NCI-H526 treated with DMSO at 0.1 percent for 48 hours (cell line): ENCODE measurements around the gene CD6.

ENCODE experiments used
- DNase-seq: peaks from one replicate; lab custom pipeline; 2025; lab: John Stamatoyannopoulos, UW

CD6 gene

GRCh38 chr11:60984149-60984548 is 12.7 kb downstream of the CD6 start:
- no peak for DNase-seq

- DNase-seq = no peak
Observed at GRCh38 chr11:60984636-60985035, 13.2 kb downstream of the CD6 start.

GRCh38 chr11:60985501-60985900 is 14.0 kb downstream of the CD6 start:
- no peak for DNase-seq

- DNase-seq = no peak
Observed at GRCh38 chr11:60985991-60986915, 14.8 kb downstream of the CD6 start.

DNA sequence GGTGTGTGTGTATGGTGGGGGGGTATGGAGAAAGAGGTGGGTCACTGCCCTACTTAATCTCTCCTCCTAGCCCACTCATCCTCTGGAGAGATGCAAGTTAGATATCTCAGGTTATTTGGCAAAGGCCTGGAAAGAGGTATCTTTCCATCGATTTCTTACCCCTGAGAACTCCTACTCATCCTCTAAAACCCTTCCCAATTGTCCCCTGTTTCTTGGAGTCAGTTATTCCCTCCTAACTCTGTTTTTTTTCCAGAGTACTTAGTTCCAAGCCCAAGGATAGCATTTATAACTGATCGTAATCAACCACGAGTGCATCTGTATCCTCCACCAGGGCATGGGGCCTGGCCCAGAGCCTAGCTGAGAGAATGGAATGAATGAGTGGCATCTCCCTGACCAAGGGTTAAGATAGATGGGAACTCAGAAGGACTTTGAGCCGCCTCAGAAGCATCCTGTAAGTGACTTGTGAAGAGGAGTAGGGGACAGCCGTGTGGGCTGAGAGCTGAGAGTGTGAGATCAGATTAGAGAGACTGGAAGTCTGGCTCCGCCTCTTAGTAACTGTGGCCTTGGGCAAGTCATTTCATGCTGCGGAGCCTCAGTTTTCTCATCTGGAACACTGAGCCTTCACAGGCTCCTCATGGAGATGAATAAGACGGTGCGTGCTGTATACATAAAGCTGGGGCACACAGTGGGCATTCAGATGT is 16.2 kb downstream of the CD6 start:
- no peak for DNase-seq

GRCh38 chr11:60988658-60989057 is 17.2 kb downstream of the CD6 start:
- DNase-seq = no peak

GRCh38 chr11:60989093-60989650 is 17.7 kb downstream of the CD6 start:
- DNase-seq = no peak

- no peak for DNase-seq
Observed at GRCh38 chr11:60991457-60991856, 20.0 kb downstream of the CD6 start.

- DNase-seq = no peak
Observed at GRCh38 chr11:60992842-60993409, 21.4 kb downstream of the CD6 start.

DNA sequence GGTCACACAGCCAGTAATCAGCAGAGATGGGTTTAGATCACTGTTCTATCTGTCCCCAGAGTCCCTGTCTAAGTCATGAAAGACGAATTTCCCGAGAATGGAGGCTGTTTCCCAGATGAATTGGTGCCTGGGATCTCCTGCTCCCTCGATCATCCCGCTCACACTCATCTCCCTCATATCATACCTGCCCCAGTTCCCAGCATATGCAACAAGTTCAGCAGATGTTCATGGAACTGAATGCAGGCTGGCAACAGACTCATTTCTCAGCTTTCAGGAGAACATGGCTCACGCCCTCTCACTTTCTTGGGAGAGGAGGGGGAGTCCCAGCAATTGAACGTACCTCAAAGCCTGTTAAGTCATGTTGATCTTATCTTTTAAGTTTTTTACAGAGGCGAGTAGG is 22.1 kb downstream of the CD6 start:
- DNase-seq = no peak

- DNase-seq = no peak
Observed at GRCh38 chr11:60994541-60995080, 23.1 kb downstream of the CD6 start.

- no peak for DNase-seq
Observed at GRCh38 chr11:60995798-60996197, 24.3 kb downstream of the CD6 start.

DNA sequence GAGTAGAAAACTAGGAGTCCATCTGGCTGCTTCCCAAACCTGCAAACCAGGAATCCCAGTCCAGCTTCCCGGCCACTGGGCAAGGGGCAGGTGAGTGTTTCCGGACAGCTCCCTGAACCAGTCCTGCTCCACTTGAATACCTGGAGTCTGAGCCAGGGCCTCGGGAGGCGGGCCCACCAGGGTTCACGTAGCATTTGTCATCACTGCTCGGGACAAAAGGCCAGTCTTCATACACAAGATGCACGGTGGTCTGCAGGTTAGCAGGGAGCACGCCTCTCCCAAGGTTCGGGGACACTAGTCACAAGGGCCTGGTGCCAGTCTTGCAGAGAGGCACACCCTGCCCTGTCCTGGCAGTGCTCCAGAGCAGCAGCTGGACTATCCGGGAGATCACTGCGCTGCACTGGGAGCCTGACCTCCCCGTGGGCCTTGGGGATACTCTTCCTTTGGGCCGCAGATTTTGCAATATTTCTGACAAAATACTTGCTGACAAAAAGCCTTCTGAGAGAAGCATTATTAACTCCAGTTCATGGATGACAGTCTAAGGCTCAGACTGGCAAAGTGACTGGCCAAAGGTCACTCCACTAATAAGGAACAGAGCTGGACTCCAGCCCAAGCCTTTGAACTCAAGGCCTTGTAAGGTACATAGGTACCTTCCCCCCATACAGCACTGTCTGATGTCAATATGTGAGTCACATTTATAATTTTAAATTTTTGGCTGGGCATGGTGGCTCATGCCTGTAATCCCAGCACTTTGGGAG is 25.1 kb downstream of the CD6 start:
- DNase-seq = no peak

- DNase-seq = no peak
Observed at GRCh38 chr11:61000426-61000825, 28.9 kb downstream of the CD6 start.

GRCh38 chr11:61001931-61002330 is 30.5 kb downstream of the CD6 start:
- no peak for DNase-seq

GRCh38 chr11:61002598-61002997 is 31.1 kb downstream of the CD6 start:
- DNase-seq = no peak

DNA sequence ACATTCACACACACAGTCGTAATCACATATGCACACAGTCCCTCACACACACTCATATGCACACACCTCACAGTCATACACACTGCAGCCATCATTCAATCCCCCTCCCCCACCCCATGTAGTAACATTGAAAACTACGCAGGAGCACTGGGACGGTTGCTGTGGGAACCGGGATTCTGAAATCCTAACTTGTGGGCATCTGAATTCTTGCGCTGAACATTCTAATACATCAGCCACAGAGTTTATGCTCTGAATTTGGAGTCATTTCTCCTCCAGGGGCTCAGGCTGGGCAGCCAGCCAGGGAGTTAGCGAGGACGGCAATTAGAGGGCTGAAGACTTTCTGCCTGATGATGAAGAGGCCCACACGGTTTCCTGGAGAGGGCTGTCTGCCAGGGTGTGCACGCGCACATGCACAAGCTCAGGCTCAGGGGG is 32.7 kb downstream of the CD6 start:
- no peak for DNase-seq

DNA sequence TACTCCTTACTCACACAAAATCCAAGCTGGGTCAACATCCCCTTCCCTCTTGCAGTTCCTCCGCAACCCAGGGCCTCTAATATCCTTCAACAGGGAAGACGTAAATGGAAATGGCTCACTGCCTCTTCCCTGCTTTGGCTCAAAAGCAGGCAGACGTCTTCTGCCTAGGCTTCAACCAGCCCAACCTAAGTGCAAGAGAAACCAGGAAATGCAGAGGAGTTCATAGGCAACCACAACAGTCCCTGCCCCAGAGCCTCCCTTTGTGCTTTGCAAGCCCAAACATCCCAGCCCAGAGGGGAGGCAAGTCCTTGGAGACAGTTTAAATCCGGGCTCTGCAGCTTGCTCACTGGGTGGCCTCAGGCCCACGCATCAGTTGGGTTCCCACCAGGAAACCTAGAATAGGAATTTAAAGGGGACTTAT is 33.3 kb downstream of the CD6 start:
- no peak for DNase-seq

DNA sequence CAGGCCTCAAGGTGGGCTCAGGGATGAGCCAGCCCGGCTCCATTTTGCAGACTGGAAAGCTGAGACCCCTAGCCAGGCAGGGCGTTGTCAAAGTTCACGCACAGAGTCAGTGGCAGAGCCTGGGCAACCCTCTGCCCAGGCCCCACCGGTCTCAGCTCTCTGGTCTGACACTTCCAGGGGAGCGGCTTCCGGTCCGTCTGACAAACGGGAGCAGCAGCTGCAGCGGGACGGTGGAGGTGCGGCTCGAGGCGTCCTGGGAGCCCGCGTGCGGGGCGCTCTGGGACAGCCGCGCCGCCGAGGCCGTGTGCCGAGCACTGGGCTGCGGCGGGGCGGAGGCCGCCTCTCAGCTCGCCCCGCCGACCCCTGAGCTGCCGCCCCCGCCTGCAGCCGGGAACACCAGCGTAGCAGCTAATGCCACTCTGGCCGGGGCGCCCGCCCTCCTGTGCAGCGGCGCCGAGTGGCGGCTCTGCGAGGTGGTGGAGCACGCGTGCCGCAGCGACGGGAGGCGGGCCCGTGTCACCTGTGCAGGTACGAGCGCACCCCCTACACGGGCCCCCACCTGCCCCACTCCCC is 36.0 kb downstream of the CD6 start:
- DNase-seq = no peak

GRCh38 chr11:61007956-61008896 is 36.7 kb downstream of the CD6 start:
- no peak for DNase-seq
